Epithelial cell of proximal tubule (primary cell): ENCODE data around the gene RPS8. TPM values are rescaled to one million over a fixed set of nuclear protein-coding genes. Genes with fewer than 3 reads are reported as not detected.

ENCODE experiments used
- DNase-seq: peaks from one replicate; pipeline ENCODE4 v3.0.0-alpha.2; 2011; ENCODE audit warnings: low read depth
- H3K4me3 ChIP-seq: 2 replicates; pipeline ENCODE4 v1.5.1; 2011; ENCODE audit warnings: low read depth, mild to moderate bottlenecking, low read length
- total RNA-seq: library from RNA; depleted of rRNA; stranded (reverse); fragments of >200 nt; gene quantifications from 2 replicates; pipeline ENCODE4 v1.2.3, GENCODE V29; 2015
- TF ChIP-seq, protein P1 (sequence below): conservative IDR thresholded peaks from 2 replicates; pipeline ENCODE4 v1.5.1; 2012; ENCODE audit warnings: low read depth, mild to moderate bottlenecking, low read length

Gene RPS8
- total RNA-seq, 1 donor from 2014 or later = 2,814 TPM

DNA sequence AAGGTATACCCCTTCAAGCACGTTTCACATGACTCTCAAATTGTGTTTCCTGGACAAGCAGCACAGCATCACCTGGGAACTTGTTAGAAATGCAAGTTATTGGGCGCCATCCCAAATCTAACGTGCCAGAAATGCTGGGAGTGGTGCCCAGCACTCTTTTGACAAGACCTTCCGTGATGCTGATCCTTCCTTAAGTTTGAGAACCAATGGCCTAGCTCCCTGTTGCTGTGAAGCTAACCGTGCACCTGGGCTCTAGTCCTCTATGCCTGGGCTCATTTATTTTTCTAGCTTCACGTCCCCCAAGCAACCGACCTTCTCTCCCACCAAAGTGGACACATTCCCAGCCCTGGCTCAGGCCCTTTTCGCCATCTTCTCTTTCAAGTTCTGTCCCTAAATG, 8.4 kb downstream of the RPS8 start:
- peak overlapping the region; percentile 51 for H3K4me3 ChIP-seq
- DNase-seq = no peak
- TF ChIP-seq, protein P1, sequence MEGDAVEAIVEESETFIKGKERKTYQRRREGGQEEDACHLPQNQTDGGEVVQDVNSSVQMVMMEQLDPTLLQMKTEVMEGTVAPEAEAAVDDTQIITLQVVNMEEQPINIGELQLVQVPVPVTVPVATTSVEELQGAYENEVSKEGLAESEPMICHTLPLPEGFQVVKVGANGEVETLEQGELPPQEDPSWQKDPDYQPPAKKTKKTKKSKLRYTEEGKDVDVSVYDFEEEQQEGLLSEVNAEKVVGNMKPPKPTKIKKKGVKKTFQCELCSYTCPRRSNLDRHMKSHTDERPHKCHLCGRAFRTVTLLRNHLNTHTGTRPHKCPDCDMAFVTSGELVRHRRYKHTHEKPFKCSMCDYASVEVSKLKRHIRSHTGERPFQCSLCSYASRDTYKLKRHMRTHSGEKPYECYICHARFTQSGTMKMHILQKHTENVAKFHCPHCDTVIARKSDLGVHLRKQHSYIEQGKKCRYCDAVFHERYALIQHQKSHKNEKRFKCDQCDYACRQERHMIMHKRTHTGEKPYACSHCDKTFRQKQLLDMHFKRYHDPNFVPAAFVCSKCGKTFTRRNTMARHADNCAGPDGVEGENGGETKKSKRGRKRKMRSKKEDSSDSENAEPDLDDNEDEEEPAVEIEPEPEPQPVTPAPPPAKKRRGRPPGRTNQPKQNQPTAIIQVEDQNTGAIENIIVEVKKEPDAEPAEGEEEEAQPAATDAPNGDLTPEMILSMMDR = no peak

GRCh38 chr1:44784094-44785028, 9.0 kb downstream of the RPS8 start:
- DNase-seq = no peak
- H3K4me3 ChIP-seq = peak overlapping the region; percentile 51
- TF ChIP-seq, protein P1 = peak; percentile 30

DNA sequence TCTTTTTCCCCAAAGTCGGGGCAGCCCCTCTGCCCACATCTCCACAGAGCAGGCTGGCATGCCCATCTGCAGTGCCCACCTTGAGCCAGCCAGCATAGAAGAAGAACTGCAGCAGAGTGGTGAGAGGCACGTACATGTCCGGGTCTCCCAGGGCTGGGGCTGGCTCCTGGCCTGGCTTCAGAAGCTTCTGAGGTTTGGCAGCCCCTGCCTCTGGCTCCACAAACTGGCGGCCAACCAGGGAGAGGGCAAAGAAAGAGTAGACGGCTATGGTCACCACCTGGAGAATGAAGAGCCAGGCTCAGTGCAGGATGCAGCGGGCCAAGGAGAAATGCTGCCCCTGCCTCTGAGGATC, 9.7 kb downstream of the RPS8 start:
- H3K4me3 ChIP-seq = no peak overlapping the region
- no peak for DNase-seq
- TF ChIP-seq, protein P1 = peak; percentile 8

DNA sequence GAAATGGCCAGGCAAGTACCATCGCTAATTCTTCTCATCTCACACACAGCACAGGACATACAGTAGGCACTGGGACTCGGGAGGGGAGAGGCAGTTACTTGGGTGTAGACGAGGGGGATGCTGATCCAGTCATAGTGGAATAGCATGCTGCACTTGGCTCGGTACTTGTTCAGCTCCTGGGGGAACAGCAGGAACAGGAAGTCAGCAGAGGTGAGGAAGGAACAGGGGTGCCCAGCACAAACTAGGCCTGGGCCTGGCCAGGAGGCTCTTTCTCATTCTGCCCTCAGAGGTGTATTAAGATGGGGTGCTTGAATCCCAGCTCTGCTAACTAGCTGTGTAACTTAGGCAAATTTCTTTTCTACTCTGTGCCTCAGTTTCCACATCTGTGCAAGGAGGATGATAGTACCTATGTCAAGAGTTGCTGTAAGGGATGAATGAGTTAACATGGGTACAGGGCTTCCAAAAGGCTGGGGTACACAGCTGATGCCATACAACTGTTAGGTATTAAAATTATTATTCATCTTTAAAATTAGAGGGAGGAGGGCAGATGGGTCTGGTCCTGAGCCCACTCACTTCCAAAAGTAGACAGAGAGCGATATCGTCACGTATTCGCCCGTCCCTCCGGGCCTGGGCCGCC, 10.3 kb downstream of the RPS8 start:
- DNase-seq = no peak
- TF ChIP-seq, protein P1 = no peak
- peak overlapping the region; percentile 57 for H3K4me3 ChIP-seq

DNA sequence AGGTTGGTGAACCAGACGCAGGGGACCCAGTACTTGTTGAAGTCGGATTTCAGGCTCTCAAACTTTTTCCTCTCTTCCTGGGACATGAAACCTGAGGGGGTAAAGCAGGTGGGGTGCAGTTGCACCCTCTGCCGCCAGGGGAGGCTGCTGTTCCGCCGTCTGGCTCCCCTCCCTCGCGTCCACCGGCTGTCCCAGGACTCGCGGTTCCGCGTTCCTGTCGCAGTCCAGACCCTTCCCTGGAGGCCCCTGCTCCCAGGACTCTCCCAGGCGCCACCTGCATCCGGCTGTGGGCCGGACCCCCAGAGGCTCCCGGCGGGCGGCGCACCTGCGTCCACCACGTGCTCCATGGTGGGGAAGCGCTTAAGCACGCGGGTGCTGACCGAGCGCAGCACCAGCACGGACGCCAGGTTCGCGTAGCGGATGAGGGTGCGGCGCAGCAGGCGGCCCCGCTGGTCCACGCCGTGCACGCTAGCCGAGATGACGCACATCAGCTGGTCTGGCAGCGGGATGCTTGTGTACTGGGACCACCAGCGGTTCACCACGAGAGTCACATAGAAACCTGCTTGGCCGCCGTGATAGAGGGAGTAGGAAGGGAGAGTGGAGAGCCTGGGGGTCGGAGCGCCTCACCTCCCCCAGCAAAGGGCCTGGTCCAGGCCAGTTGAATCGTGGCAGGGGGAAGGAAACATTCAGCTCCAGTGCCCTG, 10.9 kb downstream of the RPS8 start:
- peak overlapping the region; percentile 57 for H3K4me3 ChIP-seq
- TF ChIP-seq, protein P1 = peak; percentile 96
- no peak for DNase-seq

DNA sequence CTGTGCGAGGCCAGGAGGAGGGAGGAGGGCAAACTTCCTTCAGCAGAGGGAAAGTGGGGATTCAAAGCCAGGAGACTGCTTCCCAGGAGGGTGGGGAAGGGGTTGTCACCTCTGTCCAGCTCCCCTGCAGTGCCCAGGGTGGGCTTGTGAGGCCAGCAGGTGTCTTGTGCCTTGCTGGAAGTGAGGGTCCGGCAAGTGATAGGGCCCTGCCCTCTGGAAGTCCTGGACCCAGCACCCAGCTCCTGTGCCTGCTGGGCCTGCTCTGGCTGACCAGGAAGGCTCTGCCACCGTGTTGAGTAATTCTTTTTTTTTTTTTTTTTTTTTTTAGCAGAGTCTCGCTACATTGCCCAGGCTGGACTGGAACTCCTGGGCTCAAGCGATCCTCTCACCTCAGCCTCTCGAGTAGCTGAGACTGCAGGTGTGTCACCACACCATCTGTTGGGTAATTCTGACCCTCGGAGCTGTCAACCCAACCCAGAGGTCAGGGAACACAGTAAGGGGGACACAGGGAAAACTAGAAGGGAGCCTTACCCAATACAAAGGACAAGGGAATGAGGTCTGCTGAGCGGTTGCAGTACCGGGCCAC, 11.6 kb downstream of the RPS8 start:
- no peak overlapping the region for H3K4me3 ChIP-seq
- no peak for DNase-seq
- TF ChIP-seq, protein P1 = no peak
